ENCODE results near the gene SNX24. TPM values are rescaled to one million over a fixed set of nuclear protein-coding genes. Genes with fewer than 3 reads are reported as not detected.

The SNX24 gene
- total RNA-seq, 1 experiment from 2014 or later: 10.8 TPM

DNA sequence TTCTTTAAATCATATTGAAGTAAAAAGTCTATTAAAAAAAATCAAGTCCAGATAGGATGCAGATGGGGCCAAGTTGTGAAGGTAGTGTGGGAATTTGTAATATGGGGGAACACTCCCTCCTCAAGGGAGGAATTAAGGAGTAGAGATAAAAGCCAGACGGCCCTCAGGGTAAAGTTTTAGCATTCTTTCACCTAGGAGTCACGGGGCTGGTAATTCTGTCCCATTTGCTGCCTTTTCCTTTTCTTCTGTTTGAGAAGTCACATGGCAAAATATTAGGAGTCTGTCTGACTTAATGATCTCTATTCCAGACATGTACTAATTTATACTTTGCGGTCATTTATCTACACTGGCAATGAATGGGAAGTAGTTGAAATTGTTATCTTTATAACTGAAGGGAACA lies 61.9 kb downstream of the SNX24 start:
- H3K4me2 ChIP-seq (ENCODE audit: low read length): peak overlapping the region; percentile 28
- TF ChIP-seq FOSL1 (IDR thresholded peaks at IDR 0.05; ENCODE audit: low read depth) (no peak), RAD21 (IDR thresholded peaks at IDR 0.05; ENCODE audit: low read depth) (no peak), POLR2AphosphoS5 (IDR thresholded peaks at IDR 0.05; ENCODE audit: low read depth, low read length) (no peak), EZH2 (IDR thresholded peaks at IDR 0.05) (no peak)
- no peaks in the 10 kb centered on the region for H3K36me3 ChIP-seq (ENCODE audit: control insufficient read depth in 1 of 2, insufficient read depth in 2 of 2, low read length in 2 of 2)

DNA sequence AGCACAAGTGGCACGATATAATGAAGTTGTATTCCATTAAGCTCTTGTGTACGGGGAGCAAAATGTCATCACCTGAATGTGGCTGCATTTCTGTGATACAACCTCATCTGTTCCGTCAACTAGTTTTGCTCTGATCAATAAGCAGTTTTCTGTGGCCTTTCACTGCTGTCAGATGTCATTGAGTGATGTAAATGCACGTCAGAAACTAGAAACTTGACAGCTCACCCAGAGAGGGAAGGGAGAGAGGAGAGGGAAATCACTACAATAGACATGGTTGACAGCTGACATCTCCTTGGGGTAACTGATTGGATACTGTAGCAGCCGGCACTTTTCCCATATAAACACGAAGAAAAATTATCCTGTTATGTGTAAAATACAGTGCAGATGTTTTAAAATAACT lies 62.7 kb downstream of the SNX24 start:
- Histone ChIP-seq H3K4me1 (ENCODE audit: control insufficient read depth in 1 of 2, insufficient read depth in 2 of 2, low read length in 2 of 2) (peaks cover 0 to 13% of the 10 kb centered on the region in 2 experiments; a peak in 2 of 4 replicates), H2AFZ (ENCODE audit: low read depth, low read length, poor library complexity, severe bottlenecking) (no peak overlapping the region), H3K9ac (ENCODE audit: low read length) (no peak overlapping the region), H3K9me2 (ENCODE audit: insufficient read depth) (no peaks in the 10 kb centered on the region), H3K4me2 (ENCODE audit: low read length) (no peak overlapping the region), H3K9me3 (ENCODE audit: control insufficient read depth in 1 of 2, insufficient read depth in 1 of 2, low read depth in 1 of 2, low read length in 2 of 2) (no peaks in the 10 kb centered on the region), H3K27me3 (ENCODE audit: insufficient read depth, low read length) (no peaks in the 10 kb centered on the region), H4K20me1 (ENCODE audit: insufficient read depth) (no peaks in the 10 kb centered on the region), H3K36me3 (ENCODE audit: control insufficient read depth in 1 of 2, insufficient read depth in 2 of 2, low read length in 2 of 2) (no peaks in the 10 kb centered on the region), H3K4me3 (replicated peaks in 1 of 2; ENCODE audit: low read depth in 1 of 2, low read length in 2 of 2) (no peak overlapping the region), H3K27ac (ENCODE audit: low read depth, low read length) (no peak overlapping the region), H3K79me2 (ENCODE audit: insufficient read depth, low read length) (no peaks in the 10 kb centered on the region)
- TF ChIP-seq, protein P1, sequence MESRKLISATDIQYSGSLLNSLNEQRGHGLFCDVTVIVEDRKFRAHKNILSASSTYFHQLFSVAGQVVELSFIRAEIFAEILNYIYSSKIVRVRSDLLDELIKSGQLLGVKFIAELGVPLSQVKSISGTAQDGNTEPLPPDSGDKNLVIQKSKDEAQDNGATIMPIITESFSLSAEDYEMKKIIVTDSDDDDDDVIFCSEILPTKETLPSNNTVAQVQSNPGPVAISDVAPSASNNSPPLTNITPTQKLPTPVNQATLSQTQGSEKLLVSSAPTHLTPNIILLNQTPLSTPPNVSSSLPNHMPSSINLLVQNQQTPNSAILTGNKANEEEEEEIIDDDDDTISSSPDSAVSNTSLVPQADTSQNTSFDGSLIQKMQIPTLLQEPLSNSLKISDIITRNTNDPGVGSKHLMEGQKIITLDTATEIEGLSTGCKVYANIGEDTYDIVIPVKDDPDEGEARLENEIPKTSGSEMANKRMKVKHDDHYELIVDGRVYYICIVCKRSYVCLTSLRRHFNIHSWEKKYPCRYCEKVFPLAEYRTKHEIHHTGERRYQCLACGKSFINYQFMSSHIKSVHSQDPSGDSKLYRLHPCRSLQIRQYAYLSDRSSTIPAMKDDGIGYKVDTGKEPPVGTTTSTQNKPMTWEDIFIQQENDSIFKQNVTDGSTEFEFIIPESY (IDR thresholded peaks at IDR 0.05; ENCODE audit: extremely low read depth, insufficient replicate concordance, low read length): no peak
- RAD21 ChIA-PET (ENCODE audit: low non-redundant PET in 1 of 2, low total read pairs in 2 of 2, uncharacterized antibody in 2 of 2, unreplicated experiment in 2 of 2): no interaction called here
- ATAC-seq (no peak), DNase-seq (ENCODE audit: low read depth, low spot score) (no peak)
- intact Hi-C loops (cut with micrococcal nuclease): no loop called here
- POLR2A ChIA-PET: no interaction called here
- BruUV-seq (replicated peaks): no TSS peak
- CTCF ChIA-PET: no interaction called here

More for the DNA sequence above, 61.9 kb downstream of the SNX24 start:
- no TSS peak for BruUV-seq (replicated peaks)
- ChIA-PET CTCF (no interaction called here), POLR2A (no interaction called here), RAD21 (ENCODE audit: low non-redundant PET in 1 of 2, low total read pairs in 2 of 2, uncharacterized antibody in 2 of 2, unreplicated experiment in 2 of 2) (no interaction called here)
- no peak; the same call in 1 of the 2 replicates for ATAC-seq
- H3K27me3 ChIP-seq (ENCODE audit: insufficient read depth, low read length): no peaks in the 10 kb centered on the region
- H2AFZ ChIP-seq (ENCODE audit: low read depth, low read length, poor library complexity, severe bottlenecking): no peak overlapping the region
- H3K9ac ChIP-seq (ENCODE audit: low read length): no peak overlapping the region
- no peaks in the 10 kb centered on the region for H3K79me2 ChIP-seq (ENCODE audit: insufficient read depth, low read length)
- no peak overlapping the region for H3K27ac ChIP-seq (ENCODE audit: low read depth, low read length)
- H3K9me3 ChIP-seq (ENCODE audit: control insufficient read depth in 1 of 2, insufficient read depth in 1 of 2, low read depth in 1 of 2, low read length in 2 of 2): no peaks in the 10 kb centered on the region
- intact Hi-C loops (cut with micrococcal nuclease): no loop called here
- peaks cover 0 to 13% of the 10 kb centered on the region in 2 experiments; a peak in 2 of 4 replicates for H3K4me1 ChIP-seq (ENCODE audit: control insufficient read depth in 1 of 2, insufficient read depth in 2 of 2, low read length in 2 of 2)
- no peak for DNase-seq (ENCODE audit: low read depth, low spot score)
- H3K9me2 ChIP-seq (ENCODE audit: insufficient read depth): no peaks in the 10 kb centered on the region
- H3K4me3 ChIP-seq (replicated peaks in 1 of 2; ENCODE audit: low read depth in 1 of 2, low read length in 2 of 2): no peak overlapping the region
- H4K20me1 ChIP-seq (ENCODE audit: insufficient read depth): no peaks in the 10 kb centered on the region
